Neuronal stem cell (in vitro differentiated cells): ENCODE data around the gene DTYMK.
"Not testable (repeated sequence)": the region's sequence is repeated elsewhere in the genome, so short reads cannot be mapped to it uniquely, and the experiment has no call there.

Experiments used
- DNase-seq: peaks from one replicate; pipeline ENCODE4 v3.0.0-alpha.2; 2013; ENCODE audit warnings: low spot score
- H2AFZ ChIP-seq: one replicate; pipeline ENCODE4 v1.6.1; 2013; ENCODE audit warnings: mild to moderate bottlenecking, low read length, inconsistent platforms
- H2AK5ac ChIP-seq: 2 replicates; pipeline ENCODE4 v1.6.1; 2013; ENCODE audit warnings: low read depth, mild to moderate bottlenecking, inconsistent platforms, low read length, moderate library complexity, mixed read lengths
- H2BK120ac ChIP-seq: 2 replicates; pipeline ENCODE4 v1.6.1; 2013; ENCODE audit warnings: low read depth, mild to moderate bottlenecking, inconsistent platforms, low read length, moderate library complexity, mixed read lengths
- H2BK12ac ChIP-seq: one replicate; pipeline ENCODE4 v1.6.1; 2013; ENCODE audit warnings: low read length, inconsistent platforms
- H2BK15ac ChIP-seq: 2 replicates; pipeline ENCODE4 v1.6.1; 2013; ENCODE audit warnings: mild to moderate bottlenecking, low read length, inconsistent platforms, mixed read lengths
- H2BK5ac ChIP-seq: one replicate; pipeline ENCODE4 v1.6.1; 2013; ENCODE audit warnings: inconsistent platforms, mild to moderate bottlenecking, low read length, moderate library complexity
- H3K14ac ChIP-seq: one replicate; pipeline ENCODE4 v1.6.1; 2013; ENCODE audit warnings: low read length, inconsistent platforms
- H3K18ac ChIP-seq: 2 replicates; pipeline ENCODE4 v1.6.1; 2013; ENCODE audit warnings: low read length, inconsistent platforms
- H3K23ac ChIP-seq: 2 replicates; pipeline ENCODE4 v1.6.1; 2013; ENCODE audit warnings: low read depth, mild to moderate bottlenecking, mixed read lengths, low read length, inconsistent platforms; ENCODE audit not compliant: poor library complexity
- H3K27ac ChIP-seq: replicated peaks from 3 replicates; pipeline ENCODE4 v1.5.1; 2013; ENCODE audit warnings: low read length, inconsistent platforms
- H3K27me3 ChIP-seq, 3 experiments: 2 replicates each; pipeline ENCODE4 v1.6.1; 2013; ENCODE audit warnings: low read length in 3 of 3, mild to moderate bottlenecking in 2 of 3, inconsistent platforms in 1 of 3, low read depth in 1 of 3, mixed read lengths in 1 of 3, moderate library complexity in 1 of 3; ENCODE audit not compliant: control insufficient read depth in 3 of 3, insufficient read depth in 3 of 3
- H3K36me3 ChIP-seq, 2 donors: replicated peaks in 1 of 2; 2 replicates each; pipeline ENCODE4 v1.6.1; 2013; ENCODE audit warnings: low read length in 2 of 2; ENCODE audit not compliant: control insufficient read depth in 2 of 2, insufficient read depth in 2 of 2
- H3K4ac ChIP-seq: 2 replicates; pipeline ENCODE4 v1.6.1; 2013; ENCODE audit warnings: inconsistent platforms, mild to moderate bottlenecking, low read length, moderate library complexity
- H3K4me1 ChIP-seq, 2 donors: 1 replicate in 1 of 2; 2 replicates in 1 of 2; pipeline ENCODE4 v1.6.1; 2013; ENCODE audit warnings: low read length in 2 of 2, low read depth in 1 of 2; ENCODE audit not compliant: control insufficient read depth in 2 of 2, insufficient read depth in 1 of 2
- H3K4me2 ChIP-seq: one replicate; pipeline ENCODE4 v1.6.1; 2013; ENCODE audit warnings: mild to moderate bottlenecking, low read length, inconsistent platforms; ENCODE audit not compliant: insufficient read depth, poor library complexity, severe bottlenecking
- H3K4me3 ChIP-seq, 2 donors: 2 replicates each; pipeline ENCODE4 v1.5.1; 2013; ENCODE audit warnings: low read length in 2 of 2, mild to moderate bottlenecking in 2 of 2, inconsistent platforms in 1 of 2, moderate library complexity in 1 of 2
- H3K79me1 ChIP-seq: one replicate; pipeline ENCODE4 v1.6.1; 2013; ENCODE audit warnings: low read depth, mild to moderate bottlenecking, inconsistent platforms, low read length, moderate library complexity
- H3K9ac ChIP-seq: one replicate; pipeline ENCODE4 v1.6.1; 2013; ENCODE audit warnings: mild to moderate bottlenecking, low read depth, low read length, inconsistent platforms; ENCODE audit not compliant: poor library complexity
- H3K9me3 ChIP-seq, 2 donors: replicated peaks in 1 of 2; 2 replicates each; pipeline versions ENCODE3 to v1.6.1; 2013; ENCODE audit warnings: low read length in 2 of 2, mild to moderate bottlenecking in 2 of 2, inconsistent platforms in 1 of 2, low read depth in 1 of 2, mixed read lengths in 1 of 2, moderate library complexity in 1 of 2; ENCODE audit not compliant: control insufficient read depth in 2 of 2, insufficient read depth in 1 of 2
- H4K8ac ChIP-seq: one replicate; pipeline ENCODE4 v1.6.1; 2013; ENCODE audit warnings: low read depth, mild to moderate bottlenecking, inconsistent platforms, low read length, moderate library complexity
- H4K91ac ChIP-seq: one replicate; pipeline ENCODE4 v1.6.1; 2013; ENCODE audit warnings: low read length, low read depth, mild to moderate bottlenecking, inconsistent platforms; ENCODE audit not compliant: poor library complexity
- WGBS, 2 donors: extraction: QIAGEN DNeasy Blood & Tissue Kit; methylation state at CpG; one replicate each; pipeline ENCODE4 v1.1.7; 2013; ENCODE audit warnings: missing lambda C conversion rate in 2 of 2, mixed read lengths in 1 of 2; ENCODE audit not compliant: insufficient read length in 2 of 2, insufficient replicate concordance in 1 of 2; ENCODE audit errors: extremely low coverage in 2 of 2; 5-methylcytosine and 5-hydroxymethylcytosine counted together

Gene DTYMK

GRCh38 chr2:241734208-241734466 is 47.5 kb upstream of the DTYMK start:
- H3K79me1 ChIP-seq = peaks cover 4% of the 10 kb centered on the region
- peak overlapping the region; percentile 96 for H3K14ac ChIP-seq
- WGBS, 2 donors = no CpG with 5 or more reads among the region's 25 CpGs
- H2BK12ac ChIP-seq = no peak overlapping the region
- no peak overlapping the region for H3K23ac ChIP-seq
- no peak overlapping the region for H4K8ac ChIP-seq
- peak overlapping the region; percentile 99 for H2AFZ ChIP-seq
- no peak overlapping the region for H3K9ac ChIP-seq
- no peak overlapping the region for H3K27ac ChIP-seq
- H3K18ac ChIP-seq = peak overlapping the region; percentile 94
- peak overlapping the region; percentile 62 for H3K4me2 ChIP-seq
- DNase-seq = no peak
- H2BK15ac ChIP-seq = no peak overlapping the region
- peak overlapping the region; percentile 70 for H2AK5ac ChIP-seq
- no peak overlapping the region for H4K91ac ChIP-seq
- H3K36me3 ChIP-seq = peaks cover 0 to 6% of the 10 kb centered on the region in 2 donors
- H3K9me3 ChIP-seq = peaks cover 4 to 6% of the 10 kb centered on the region in 2 donors
- peaks cover 0 to 2% of the 10 kb centered on the region in 2 donors for H3K4me1 ChIP-seq
- no peak overlapping the region for H2BK120ac ChIP-seq
- H3K27me3 ChIP-seq = no peaks in the 10 kb centered on the region
- H2BK5ac ChIP-seq = peak overlapping the region; percentile 26
- H3K4ac ChIP-seq = no peak overlapping the region
- peak overlapping the region; percentile 81 to 82 for H3K4me3 ChIP-seq

- H3K4ac ChIP-seq = no peak overlapping the region
- H3K27ac ChIP-seq = no peak overlapping the region
- no peak overlapping the region for H2BK120ac ChIP-seq
Observed at GRCh38 chr2:241733391-241734207, 47.0 kb upstream of the DTYMK start.

DNA sequence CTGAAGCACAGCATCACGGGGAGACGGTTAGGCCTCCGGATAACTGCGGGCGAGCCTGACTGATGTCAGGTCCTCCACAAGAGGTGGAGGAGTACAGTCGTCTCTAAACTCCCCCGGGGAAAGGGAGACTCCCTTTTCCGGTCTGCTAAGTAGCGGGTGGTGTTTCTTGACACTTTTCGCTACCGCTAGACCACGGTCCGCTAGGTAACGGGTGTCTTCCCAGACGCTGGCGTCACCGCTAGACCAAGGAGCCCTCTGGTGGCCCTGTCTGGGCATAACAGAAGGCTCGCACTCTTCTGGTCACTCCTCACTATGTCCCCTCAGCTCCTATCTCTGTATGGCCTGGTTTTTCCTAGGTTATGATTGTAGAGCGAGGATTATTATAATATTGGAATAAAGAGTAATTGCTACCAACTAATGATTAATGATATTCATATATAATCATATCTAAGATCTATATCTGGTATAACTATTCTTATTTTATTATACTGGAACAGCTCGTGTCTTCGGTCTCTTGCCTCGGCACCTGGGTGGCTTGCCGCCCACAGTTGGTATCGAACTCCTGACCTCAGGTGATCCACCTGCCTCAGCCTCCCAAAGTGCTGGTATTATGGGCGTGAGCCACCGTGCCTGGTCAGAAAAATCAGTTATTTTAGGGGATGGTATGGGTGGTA is 46.0 kb upstream of the DTYMK start:
- not testable (repeated sequence) for H3K79me1 ChIP-seq, H2BK120ac ChIP-seq, H3K27me3 ChIP-seq, H3K27ac ChIP-seq, H3K14ac ChIP-seq, H3K23ac ChIP-seq, H2BK5ac ChIP-seq, H2AK5ac ChIP-seq, H3K4me2 ChIP-seq, H2BK15ac ChIP-seq, H2BK12ac ChIP-seq, H4K8ac ChIP-seq, H3K9ac ChIP-seq, H3K9me3 ChIP-seq, DNase-seq, H4K91ac ChIP-seq, H3K4ac ChIP-seq, H3K18ac ChIP-seq, H3K4me1 ChIP-seq, H3K4me3 ChIP-seq
- H2AFZ ChIP-seq = peak overlapping the region; percentile 72
- peaks cover 0 to 10% of the 10 kb centered on the region in 2 donors for H3K36me3 ChIP-seq
- no CpG with 5 or more reads among the region's 26 CpGs for WGBS, 2 donors

More at GRCh38 chr2:241733391-241734207, 47.0 kb upstream of the DTYMK start:
- Histone ChIP-seq H2AK5ac (peak overlapping the region; percentile 70), H3K27me3 (no peaks in the 10 kb centered on the region), H3K9me3 (peaks cover 4 to 6% of the 10 kb centered on the region in 2 donors), H4K8ac (no peak overlapping the region), H3K14ac (peak overlapping the region; percentile 96), H2BK12ac (peak overlapping the region; percentile 30), H3K4me1 (peaks cover 0 to 2% of the 10 kb centered on the region in 2 donors), H2AFZ (peak overlapping the region; percentile 99), H3K36me3 (peaks cover 0 to 6% of the 10 kb centered on the region in 2 donors), H4K91ac (no peak overlapping the region), H3K4me3 (peak overlapping the region; percentile 81 to 82), H3K79me1 (peaks cover 4% of the 10 kb centered on the region), H3K18ac (peak overlapping the region; percentile 94), H3K23ac (no peak overlapping the region), H3K4me2 (peak overlapping the region; percentile 62), H2BK5ac (peak overlapping the region; percentile 26), H3K9ac (no peak overlapping the region), H2BK15ac (no peak overlapping the region)
- WGBS, 2 donors = no CpG with 5 or more reads among the region's 23 CpGs
- peak; percentile 11 for DNase-seq

DNA sequence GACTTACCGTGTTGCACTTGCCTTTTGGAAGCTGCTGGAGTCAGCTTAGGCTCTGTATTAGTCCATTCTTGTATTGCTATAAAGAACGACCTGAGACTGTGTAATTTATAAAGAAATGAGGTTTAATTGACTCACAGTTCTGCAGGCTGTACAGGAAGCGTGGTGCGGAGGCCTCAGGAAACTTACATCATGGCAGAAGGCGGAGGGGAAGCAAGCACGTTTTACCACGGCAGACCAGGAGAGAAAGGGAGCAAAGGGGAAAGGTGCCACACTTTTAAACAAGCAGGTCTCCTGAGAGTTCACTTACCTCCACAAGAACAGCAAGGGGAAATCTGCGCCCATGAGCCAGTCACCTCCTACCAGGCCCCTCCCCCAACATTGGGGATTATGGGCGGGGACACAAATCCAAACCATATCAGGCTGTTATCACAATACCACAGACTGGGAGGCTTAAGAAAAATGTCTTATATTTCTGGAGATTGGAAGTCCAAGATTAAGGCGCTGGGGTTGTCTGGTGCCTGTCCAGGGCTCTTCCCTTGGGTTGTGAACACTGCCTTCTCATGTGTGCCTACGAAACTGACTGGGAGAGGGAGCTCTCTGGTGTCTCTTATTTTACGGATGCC is 44.2 kb upstream of the DTYMK start:
- Histone ChIP-seq H3K4me1 (peaks cover 0 to 2% of the 10 kb centered on the region in 2 donors), H3K27ac (no peak overlapping the region), H2BK15ac (no peak overlapping the region), H3K36me3 (peaks cover under 1 to 16% of the 10 kb centered on the region in 2 donors), H2AFZ (no peak overlapping the region), H4K8ac (no peak overlapping the region), H2BK12ac (no peak overlapping the region), H3K4me3 (no peak overlapping the region), H3K23ac (no peak overlapping the region), H2AK5ac (no peak overlapping the region), H3K9ac (no peak overlapping the region), H3K4ac (no peak overlapping the region), H2BK120ac (no peak overlapping the region), H4K91ac (no peak overlapping the region), H3K14ac (no peak overlapping the region), H2BK5ac (no peak overlapping the region), H3K9me3 (peaks cover 4 to 6% of the 10 kb centered on the region in 2 donors), H3K79me1 (peaks cover 4% of the 10 kb centered on the region), H3K18ac (no peak overlapping the region), H3K27me3 (no peaks in the 10 kb centered on the region), H3K4me2 (no peak overlapping the region)
- no CpG with 5 or more reads among the region's 12 CpGs for WGBS, 2 donors
- DNase-seq = no peak
